ENCODE data around the gene RAPGEF2. TPM values are rescaled to one million over a fixed set of nuclear protein-coding genes. Genes with fewer than 3 reads are reported as not detected.

Gene RAPGEF2
- total and polyA plus RNA-seq, 2 experiments from 2014 or later, result 17.3 to 96.0 TPM

GRCh38 chr4:159097144-159097543 lies 5.7 kb upstream of the RAPGEF2 start:
- H3K4me3 ChIP-seq, result no peak overlapping the region
- H3K27me3 ChIP-seq, result no peaks in the 10 kb centered on the region
- no peak for TF ChIP-seq CTCF (IDR thresholded peaks at IDR 0.05; ENCODE audit: low read depth, low read length)
- H3K36me3 ChIP-seq, result no peaks in the 10 kb centered on the region
- no peaks in the 10 kb centered on the region for H3K4me1 ChIP-seq (ENCODE audit: low read depth)
- no peak overlapping the region for H3K27ac ChIP-seq
- H3K9me3 ChIP-seq (ENCODE audit: low read depth), result no peaks in the 10 kb centered on the region
- DNase-seq (ENCODE audit: low read depth in 1 of 2, low spot score in 1 of 2), result no peak

- TF ChIP-seq CTCF (IDR thresholded peaks at IDR 0.05; ENCODE audit: low read depth, low read length), result no peak
- Histone ChIP-seq H3K4me3 (no peak overlapping the region), H3K36me3 (no peaks in the 10 kb centered on the region), H3K27ac (no peak overlapping the region), H3K9me3 (ENCODE audit: low read depth) (no peaks in the 10 kb centered on the region), H3K4me1 (ENCODE audit: low read depth) (no peaks in the 10 kb centered on the region), H3K27me3 (no peaks in the 10 kb centered on the region)
- DNase-seq (ENCODE audit: low read depth in 1 of 2, low spot score in 1 of 2), result no peak
Measured at GRCh38 chr4:159097785-159098184, 5.1 kb upstream of the RAPGEF2 start.

GRCh38 chr4:159098482-159099127 lies 4.3 kb upstream of the RAPGEF2 start:
- Histone ChIP-seq H3K4me1 (ENCODE audit: low read depth) (no peaks in the 10 kb centered on the region), H3K27me3 (no peaks in the 10 kb centered on the region), H3K27ac (no peak overlapping the region), H3K36me3 (no peaks in the 10 kb centered on the region), H3K4me3 (no peak overlapping the region), H3K9me3 (ENCODE audit: low read depth) (no peaks in the 10 kb centered on the region)
- no peak for DNase-seq (ENCODE audit: low read depth in 1 of 2, low spot score in 1 of 2)
- no peak for TF ChIP-seq CTCF (IDR thresholded peaks at IDR 0.05; ENCODE audit: low read depth, low read length)

- Histone ChIP-seq H3K36me3 (no peaks in the 10 kb centered on the region), H3K4me3 (peak overlapping the region; percentile 100), H3K9me3 (ENCODE audit: low read depth) (no peaks in the 10 kb centered on the region), H3K4me1 (ENCODE audit: low read depth) (peaks cover 14% of the 10 kb centered on the region), H3K27ac (peak overlapping the region; percentile 40), H3K27me3 (no peaks in the 10 kb centered on the region)
- no peak for TF ChIP-seq CTCF (IDR thresholded peaks at IDR 0.05; ENCODE audit: low read depth, low read length)
- DNase-seq (ENCODE audit: low read depth in 1 of 2, low spot score in 1 of 2), result peak; percentile 7 to 20
Measured at GRCh38 chr4:159101988-159102621, 774 bp upstream of the RAPGEF2 start.

GRCh38 chr4:159103384-159103990 lies 608 bp downstream of the RAPGEF2 start:
- TF ChIP-seq CTCF (IDR thresholded peaks at IDR 0.05; ENCODE audit: low read depth, low read length), result no peak
- Histone ChIP-seq H3K4me1 (ENCODE audit: low read depth) (peaks cover 22% of the 10 kb centered on the region), H3K27ac (peak overlapping the region; percentile 95), H3K27me3 (no peaks in the 10 kb centered on the region), H3K9me3 (ENCODE audit: low read depth) (no peaks in the 10 kb centered on the region), H3K4me3 (peak overlapping the region; percentile 100), H3K36me3 (no peaks in the 10 kb centered on the region)
- DNase-seq (ENCODE audit: low read depth in 1 of 2, low spot score in 1 of 2), result peak; percentile 28 to 78
